DMS153 treated with DMSO at 0.1 percent for 48 hours (cell line): ENCODE results near the gene C2orf49.

Experiments
- DNase-seq: peaks from one replicate; lab custom pipeline; 2025; ENCODE audit not compliant: unreplicated experiment; lab: John Stamatoyannopoulos, UW

The C2orf49 gene

DNA sequence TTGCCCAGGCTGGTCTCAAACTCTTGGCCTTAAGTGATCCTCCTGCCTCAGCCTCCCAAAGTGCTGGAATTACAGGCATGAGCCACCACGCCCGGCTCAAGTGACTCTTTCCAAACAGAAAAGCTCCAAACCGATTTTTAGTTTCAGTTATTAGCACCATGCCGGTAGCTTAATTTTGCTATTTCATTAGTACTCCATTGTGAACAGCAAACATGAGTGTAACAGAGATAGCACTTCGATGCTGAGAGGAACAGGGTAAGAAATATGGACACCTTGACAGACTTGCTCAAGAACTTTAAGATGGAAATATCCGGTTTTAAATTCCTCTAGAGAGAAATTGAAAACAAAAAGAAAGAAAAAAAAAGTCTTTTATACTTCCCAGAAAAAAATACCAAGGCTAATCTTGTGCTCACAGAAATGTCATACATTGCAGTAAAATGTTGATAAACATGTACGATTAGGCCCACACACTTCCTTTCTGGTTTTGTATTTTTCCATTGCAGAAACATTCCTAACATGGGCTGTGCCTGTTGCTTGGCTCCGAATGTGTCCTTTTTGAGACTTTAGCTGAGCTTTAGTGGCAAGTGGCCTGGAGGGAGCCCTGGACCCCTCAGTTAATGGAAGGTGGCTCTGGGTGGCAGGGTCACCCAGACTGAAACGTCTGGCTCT is 43.2 kb downstream of the C2orf49 start:
- DNase-seq, result no peak

GRCh38 chr2:105381101-105381668 is 43.8 kb downstream of the C2orf49 start:
- no peak for DNase-seq

- DNase-seq, result no peak
These were observed 44.8 kb downstream of the C2orf49 start for GRCh38 chr2:105382177-105382576.

DNA sequence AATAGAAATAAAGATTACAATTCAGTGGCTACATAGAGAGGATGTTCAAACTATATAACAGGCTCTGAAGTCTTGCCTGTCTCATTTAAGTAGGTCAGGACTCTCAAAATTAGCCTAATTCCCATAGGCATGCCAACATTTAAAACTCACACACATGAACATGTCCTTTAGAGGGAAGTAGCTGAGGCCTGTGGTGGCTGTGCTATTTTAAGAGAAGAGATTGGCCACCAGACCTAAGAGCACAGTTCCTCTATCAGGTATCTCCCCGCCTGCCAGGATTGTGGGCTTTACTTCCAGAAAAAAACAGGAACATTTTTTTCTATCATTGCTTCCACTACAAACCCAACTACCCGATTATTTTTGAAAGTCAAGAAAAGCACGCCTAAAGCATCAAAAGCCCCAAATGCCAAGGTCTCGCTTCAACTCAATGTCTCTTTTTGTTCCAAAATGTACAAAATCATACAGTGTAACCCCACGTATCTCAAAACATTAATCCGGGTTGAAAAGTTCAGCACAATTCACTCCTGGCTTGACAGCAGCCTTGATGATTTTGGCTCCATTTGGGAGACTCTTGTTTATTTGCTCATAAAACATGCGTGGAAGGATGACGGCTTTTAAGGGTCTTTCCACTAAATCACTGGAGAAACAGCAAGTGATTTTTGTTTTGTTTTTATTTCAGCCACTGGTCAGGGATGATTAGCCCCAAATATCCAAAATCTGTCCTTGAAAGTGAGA is 46.3 kb downstream of the C2orf49 start:
- DNase-seq, result no peak

- no peak for DNase-seq
These were observed 46.9 kb downstream of the C2orf49 start for GRCh38 chr2:105384216-105384615.

- DNase-seq, result no peak
These were observed 47.5 kb downstream of the C2orf49 start for GRCh38 chr2:105384861-105385260.

- no peak for DNase-seq
These were observed 48.6 kb downstream of the C2orf49 start for GRCh38 chr2:105385731-105386540.

DNA sequence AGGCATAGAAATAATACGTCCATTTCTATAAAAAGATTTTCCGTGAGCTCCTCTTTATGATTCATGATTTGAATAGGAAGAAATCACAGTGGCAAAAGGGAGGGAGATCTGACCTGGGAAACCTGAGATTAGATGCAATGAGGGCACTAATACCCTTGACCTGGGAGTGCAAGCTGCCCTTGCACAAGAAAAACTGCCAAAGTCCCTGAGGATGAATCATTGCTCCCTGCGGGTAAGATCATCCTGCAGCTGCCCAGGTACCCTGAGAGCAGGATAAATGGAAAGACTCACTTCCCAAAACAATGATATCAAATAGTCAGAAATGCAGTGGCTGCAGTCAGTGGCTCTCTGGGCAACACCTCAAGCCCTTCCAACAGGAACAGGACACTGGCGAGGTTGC is 49.9 kb downstream of the C2orf49 start:
- DNase-seq, result no peak

DNA sequence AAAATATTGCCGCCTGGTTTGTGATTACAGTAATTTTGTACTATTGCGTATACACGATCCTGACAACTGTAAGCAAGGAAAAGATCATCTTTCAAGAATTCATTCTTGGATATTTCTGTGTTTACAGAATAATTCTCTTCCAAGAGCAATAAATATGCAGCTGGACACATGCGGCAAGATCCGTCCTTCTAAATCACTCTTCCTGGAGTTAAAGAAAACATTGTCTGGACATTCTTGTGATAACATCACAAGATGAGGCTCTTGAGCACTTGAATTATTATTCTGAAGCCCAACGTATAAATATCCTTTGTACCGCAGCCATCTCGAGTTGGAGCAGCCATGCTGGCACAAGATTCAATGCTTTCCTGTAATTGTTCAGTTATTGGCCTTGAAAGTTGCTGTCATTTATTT is 51.6 kb downstream of the C2orf49 start:
- DNase-seq, result no peak

DNA sequence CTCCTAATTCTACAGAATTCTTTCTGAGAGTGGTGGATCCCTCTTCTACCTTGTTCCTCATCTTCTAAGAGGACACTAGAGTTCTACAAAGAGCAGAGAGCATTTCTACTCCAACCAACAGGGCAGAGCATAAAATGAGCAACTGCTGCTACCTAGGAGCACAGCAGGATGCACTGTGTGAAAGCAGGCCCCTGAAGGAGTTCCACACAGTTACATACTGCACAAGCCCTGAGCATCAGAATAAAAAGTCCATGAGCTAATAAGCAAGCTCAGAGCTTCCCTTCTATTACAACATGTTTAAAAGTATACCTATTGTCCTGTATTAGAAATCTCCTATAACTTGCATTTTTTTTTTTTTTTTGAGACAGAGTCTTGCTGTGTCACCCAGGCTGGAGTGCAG is 53.1 kb downstream of the C2orf49 start:
- DNase-seq, result no peak

DNA sequence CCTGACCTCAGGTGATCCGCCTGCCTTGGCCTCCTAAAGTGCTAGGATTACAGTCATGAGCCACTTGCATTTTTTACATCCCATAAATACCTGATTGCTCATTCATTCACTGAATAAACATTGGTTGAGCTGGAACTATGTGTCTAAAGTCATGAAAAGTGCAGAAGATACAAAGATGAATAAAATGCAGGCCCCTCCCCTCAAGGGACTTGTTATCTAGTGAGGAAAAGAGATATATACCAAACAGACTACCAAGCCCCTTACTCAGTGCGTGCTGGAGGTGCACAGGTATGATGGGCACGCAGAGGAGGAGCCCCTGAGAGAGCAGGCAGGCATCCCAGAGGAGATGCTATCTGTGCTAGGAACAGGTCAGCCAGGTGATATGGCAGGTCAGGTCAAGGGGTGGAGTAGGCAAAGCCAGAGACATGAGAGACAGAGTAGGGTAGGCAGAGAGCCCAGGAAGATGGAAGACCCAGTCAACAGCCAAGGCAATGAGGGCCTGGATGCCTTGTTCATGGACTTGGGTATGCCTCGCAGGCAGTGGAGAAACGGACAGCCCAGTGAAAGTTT is 53.8 kb downstream of the C2orf49 start:
- DNase-seq, result no peak

- no peak for DNase-seq
These were observed 54.7 kb downstream of the C2orf49 start for GRCh38 chr2:105391763-105392662.

GRCh38 chr2:105393373-105394055 is 56.2 kb downstream of the C2orf49 start:
- DNase-seq, result no peak

DNA sequence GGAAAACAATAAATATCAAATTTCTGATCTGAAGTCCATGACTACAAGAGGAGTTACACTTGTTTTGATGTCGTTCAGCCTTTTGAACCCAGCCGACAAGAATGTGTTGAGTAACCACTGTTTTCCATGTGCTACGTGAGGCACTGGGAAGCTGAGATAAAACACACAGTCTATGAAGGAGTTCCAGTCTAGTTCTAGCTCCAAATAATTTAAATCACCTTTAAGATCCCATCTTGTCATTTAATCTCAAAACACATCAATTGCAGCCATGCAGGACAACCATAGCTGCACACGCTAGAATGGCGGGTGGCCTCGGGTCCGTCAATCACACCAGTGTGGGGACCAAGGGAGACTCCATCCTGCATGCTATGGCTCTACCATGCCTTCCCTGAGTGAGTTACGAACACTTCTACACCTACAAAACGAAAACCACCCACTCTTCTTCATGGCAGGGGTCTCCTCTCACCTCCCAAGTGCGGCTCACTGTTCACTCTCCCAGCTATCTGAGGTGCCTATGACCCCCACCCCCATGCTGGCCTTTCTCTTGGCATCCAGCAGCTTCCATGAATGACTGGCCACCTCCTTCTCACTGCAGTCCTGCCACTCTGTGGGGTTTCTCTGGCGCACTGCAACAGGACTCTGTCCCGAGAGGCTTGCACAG is 57.7 kb downstream of the C2orf49 start:
- no peak for DNase-seq

DNA sequence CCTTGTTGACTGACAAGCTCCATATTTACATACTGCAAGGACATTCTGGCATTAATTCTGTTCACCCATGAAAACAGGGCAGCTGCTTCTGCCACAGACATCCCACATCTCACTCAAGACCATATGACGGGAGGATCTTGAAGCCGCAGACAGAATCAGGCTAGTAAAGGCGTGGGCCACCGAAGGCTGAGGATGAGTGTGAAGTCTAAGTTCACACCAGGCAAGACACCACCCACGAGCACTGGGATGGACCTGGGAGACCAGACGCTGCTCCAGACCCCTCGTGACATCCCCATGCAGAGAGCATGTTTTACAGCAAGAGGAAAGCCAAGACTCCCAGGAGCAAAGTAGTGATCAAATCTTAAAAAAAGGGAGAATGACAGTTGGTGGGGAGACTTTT is 58.4 kb downstream of the C2orf49 start:
- no peak for DNase-seq

GRCh38 chr2:105396254-105397024 is 59.1 kb downstream of the C2orf49 start:
- DNase-seq, result no peak

DNA sequence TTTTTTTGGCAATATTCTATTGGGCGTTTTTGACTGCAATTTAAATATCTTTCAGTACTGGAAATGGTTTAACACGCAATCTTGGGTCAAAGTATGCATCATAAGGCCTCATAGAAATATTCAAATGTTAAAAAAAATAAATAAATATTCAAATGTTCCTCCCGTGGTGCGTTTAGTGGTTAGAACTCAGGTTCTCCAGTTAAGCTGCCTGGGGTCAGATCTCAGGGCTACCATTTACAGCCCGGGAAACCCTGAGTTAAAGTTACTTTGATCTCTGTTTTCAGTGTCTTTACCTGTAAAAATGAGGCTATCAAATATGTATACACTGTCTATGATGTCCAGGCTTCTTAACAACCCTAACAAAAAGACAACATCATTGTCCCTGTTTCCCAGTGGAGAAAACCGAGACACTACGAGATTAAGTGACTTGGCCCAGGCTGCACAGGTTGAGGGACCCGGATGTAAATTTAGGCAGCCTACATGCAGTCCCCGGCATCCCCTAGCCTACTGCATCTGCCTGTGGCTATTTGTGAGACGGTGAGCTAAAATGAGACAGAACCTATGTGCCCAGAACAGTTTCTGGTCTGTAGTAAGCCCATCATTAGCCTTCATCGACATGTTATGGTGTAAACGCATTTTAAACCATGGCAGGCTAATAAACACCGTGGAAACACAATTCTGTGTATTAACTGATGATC is 59.8 kb downstream of the C2orf49 start:
- no peak for DNase-seq

DNA sequence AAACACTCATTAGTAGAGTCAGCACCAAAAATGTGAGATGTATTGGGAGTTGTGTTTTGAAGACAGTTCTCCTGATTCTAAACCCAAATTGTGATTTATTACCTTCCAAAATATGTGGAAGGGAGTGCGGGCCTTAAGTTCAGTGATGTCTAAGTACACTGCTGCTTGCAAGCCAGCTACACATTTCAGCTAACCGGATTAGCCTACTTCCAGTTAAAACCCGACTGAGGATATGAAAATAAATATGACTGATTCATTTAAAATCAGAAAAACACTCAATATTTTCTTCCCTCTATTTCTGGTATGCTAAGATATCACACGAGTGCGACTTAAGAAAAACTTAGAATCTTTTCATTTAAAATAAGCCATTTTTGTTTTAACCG is 60.6 kb downstream of the C2orf49 start:
- DNase-seq, result no peak
